PFSK-1 (cell line): Measurements from ENCODE around the gene MDM1.

ENCODE experiments used
- POLR2AphosphoS5 ChIP-seq: IDR thresholded peaks from 2 replicates; pipeline ENCODE4 v1.6.1; 2012; ENCODE audit warnings: low read depth, mild to moderate bottlenecking, control low read depth, low read length, moderate library complexity
- TAF1 ChIP-seq: IDR thresholded peaks from 2 replicates; pipeline ENCODE4 v1.6.1; 2012; ENCODE audit warnings: low read length, control low read depth, borderline replicate concordance; ENCODE audit not compliant: insufficient read depth
- TF ChIP-seq, protein P1 (sequence below), 2 experiments: IDR thresholded peaks; 2 replicates each; pipeline versions ENCODE4 v1.6.1 to v1.8.0; 2011 to 2012; ENCODE audit warnings: low read depth in 2 of 2, low read length in 2 of 2, control low read depth in 1 of 2, inconsistent platforms in 1 of 2, mild to moderate bottlenecking in 1 of 2, moderate library complexity in 1 of 2; ENCODE audit not compliant: insufficient read depth in 1 of 2

DNA sequence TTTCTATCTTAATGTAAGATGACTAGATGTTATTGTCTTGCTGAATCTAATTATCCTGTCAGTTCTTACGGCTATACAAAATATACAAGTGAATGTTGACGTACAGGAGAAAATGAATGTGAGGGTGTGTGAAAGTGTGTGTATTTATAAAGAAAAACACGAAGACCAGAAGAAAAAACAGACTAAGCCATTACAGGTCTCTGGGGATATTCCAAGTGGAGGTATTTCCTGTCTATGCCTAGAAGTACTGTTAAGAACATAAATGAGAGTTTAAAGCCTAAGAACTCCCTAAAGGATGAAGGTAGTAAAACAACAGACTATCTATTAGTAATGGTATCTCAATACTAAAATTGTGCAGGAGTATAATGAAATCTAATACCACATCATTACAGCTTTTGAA is 7.6 kb downstream of the MDM1 start:
- TF ChIP-seq POLR2AphosphoS5 (no peak), TAF1 (no peak)
- TF ChIP-seq, protein P1, sequence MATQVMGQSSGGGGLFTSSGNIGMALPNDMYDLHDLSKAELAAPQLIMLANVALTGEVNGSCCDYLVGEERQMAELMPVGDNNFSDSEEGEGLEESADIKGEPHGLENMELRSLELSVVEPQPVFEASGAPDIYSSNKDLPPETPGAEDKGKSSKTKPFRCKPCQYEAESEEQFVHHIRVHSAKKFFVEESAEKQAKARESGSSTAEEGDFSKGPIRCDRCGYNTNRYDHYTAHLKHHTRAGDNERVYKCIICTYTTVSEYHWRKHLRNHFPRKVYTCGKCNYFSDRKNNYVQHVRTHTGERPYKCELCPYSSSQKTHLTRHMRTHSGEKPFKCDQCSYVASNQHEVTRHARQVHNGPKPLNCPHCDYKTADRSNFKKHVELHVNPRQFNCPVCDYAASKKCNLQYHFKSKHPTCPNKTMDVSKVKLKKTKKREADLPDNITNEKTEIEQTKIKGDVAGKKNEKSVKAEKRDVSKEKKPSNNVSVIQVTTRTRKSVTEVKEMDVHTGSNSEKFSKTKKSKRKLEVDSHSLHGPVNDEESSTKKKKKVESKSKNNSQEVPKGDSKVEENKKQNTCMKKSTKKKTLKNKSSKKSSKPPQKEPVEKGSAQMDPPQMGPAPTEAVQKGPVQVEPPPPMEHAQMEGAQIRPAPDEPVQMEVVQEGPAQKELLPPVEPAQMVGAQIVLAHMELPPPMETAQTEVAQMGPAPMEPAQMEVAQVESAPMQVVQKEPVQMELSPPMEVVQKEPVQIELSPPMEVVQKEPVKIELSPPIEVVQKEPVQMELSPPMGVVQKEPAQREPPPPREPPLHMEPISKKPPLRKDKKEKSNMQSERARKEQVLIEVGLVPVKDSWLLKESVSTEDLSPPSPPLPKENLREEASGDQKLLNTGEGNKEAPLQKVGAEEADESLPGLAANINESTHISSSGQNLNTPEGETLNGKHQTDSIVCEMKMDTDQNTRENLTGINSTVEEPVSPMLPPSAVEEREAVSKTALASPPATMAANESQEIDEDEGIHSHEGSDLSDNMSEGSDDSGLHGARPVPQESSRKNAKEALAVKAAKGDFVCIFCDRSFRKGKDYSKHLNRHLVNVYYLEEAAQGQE (IDR thresholded peaks at IDR 0.05; ENCODE audit: insufficient read depth in 1 of 2, low read depth in 2 of 2, low read length in 2 of 2), result no peak
